Measurements from ENCODE around the gene LYZL1.

LYZL1 gene

DNA sequence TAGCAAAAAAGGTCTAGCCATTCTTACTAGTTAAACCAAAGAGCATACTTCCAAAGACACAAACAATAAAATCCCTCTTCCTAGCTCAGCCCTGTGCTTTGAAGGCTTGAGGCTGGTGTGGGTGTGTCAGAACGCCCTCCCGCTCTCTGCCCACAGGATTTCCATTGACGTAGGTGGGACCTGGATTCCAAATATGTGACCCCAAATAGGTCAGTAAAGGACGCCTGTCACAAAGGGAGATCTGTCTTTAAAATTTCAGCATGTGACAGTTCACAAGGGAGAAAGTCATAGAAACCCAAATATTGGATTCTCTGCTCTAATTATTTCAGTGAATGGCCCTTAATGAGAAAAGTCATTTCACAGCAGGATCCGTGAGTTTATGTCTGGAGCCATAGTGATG, 39.9 kb upstream of the LYZL1 start:
- Histone ChIP-seq H2AFZ (ENCODE audit: low read length) (no peak overlapping the region), H3K79me2 (ENCODE audit: insufficient read depth, low read length) (no peaks in the 10 kb centered on the region), H3F3A (ENCODE audit: insufficient read depth, low read length) (no peaks in the 10 kb centered on the region), H4K20me1 (ENCODE audit: insufficient read depth, low read length) (no peaks in the 10 kb centered on the region), H3K9me3 (ENCODE audit: low read length) (no peaks in the 10 kb centered on the region), H3K4me2 (ENCODE audit: low read length) (no peak overlapping the region), H3K36me3 (ENCODE audit: insufficient read depth, low read length) (no peaks in the 10 kb centered on the region), H3K9me2 (ENCODE audit: low read depth, low read length) (no peaks in the 10 kb centered on the region), H3K9ac (ENCODE audit: low read length) (no peak overlapping the region), H3K27me3 (ENCODE audit: insufficient read depth, low read length) (no peaks in the 10 kb centered on the region), H3K27ac (ENCODE audit: low read depth, low read length, poor library complexity, severe bottlenecking) (no peak overlapping the region), H3K4me1 (ENCODE audit: insufficient read depth, low read length, severe bottlenecking) (no peaks in the 10 kb centered on the region), H3K4me3 (ENCODE audit: low read depth, low read length, poor library complexity, severe bottlenecking) (no peak overlapping the region)
- no peak for TF ChIP-seq EZH2 (IDR thresholded peaks at IDR 0.05; ENCODE audit: borderline replicate concordance, low read length)
- TF ChIP-seq, protein P1, sequence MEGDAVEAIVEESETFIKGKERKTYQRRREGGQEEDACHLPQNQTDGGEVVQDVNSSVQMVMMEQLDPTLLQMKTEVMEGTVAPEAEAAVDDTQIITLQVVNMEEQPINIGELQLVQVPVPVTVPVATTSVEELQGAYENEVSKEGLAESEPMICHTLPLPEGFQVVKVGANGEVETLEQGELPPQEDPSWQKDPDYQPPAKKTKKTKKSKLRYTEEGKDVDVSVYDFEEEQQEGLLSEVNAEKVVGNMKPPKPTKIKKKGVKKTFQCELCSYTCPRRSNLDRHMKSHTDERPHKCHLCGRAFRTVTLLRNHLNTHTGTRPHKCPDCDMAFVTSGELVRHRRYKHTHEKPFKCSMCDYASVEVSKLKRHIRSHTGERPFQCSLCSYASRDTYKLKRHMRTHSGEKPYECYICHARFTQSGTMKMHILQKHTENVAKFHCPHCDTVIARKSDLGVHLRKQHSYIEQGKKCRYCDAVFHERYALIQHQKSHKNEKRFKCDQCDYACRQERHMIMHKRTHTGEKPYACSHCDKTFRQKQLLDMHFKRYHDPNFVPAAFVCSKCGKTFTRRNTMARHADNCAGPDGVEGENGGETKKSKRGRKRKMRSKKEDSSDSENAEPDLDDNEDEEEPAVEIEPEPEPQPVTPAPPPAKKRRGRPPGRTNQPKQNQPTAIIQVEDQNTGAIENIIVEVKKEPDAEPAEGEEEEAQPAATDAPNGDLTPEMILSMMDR (IDR thresholded peaks at IDR 0.05; ENCODE audit: low read length): no peak

DNA sequence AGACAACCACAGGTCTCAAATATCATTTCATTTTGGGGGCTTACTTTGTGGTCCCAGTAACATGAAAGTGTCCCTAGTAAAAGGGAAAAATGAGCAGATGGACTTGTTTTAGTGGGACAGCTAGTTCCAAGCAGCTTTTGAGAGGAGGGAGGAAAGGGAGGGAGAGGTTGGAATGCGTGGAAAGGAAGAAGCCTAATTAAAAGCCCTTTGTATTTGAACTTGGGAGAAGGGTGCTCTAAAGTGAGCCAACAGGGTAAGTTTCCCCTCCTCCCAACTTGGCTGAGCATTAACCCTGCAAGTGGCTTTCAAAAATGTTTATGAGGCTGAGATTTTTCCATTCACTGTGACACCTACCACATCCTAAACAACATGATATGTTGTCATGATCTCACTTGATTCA, 38.8 kb upstream of the LYZL1 start:
- no peaks in the 10 kb centered on the region for H3K9me2 ChIP-seq (ENCODE audit: low read depth, low read length)
- no peaks in the 10 kb centered on the region for H3K79me2 ChIP-seq (ENCODE audit: insufficient read depth, low read length)
- no peak overlapping the region for H3K9ac ChIP-seq (ENCODE audit: low read length)
- H3K27me3 ChIP-seq (ENCODE audit: insufficient read depth, low read length): no peaks in the 10 kb centered on the region
- H2AFZ ChIP-seq (ENCODE audit: low read length): no peak overlapping the region
- no peaks in the 10 kb centered on the region for H3K4me1 ChIP-seq (ENCODE audit: insufficient read depth, low read length, severe bottlenecking)
- no peak overlapping the region for H3K27ac ChIP-seq (ENCODE audit: low read depth, low read length, poor library complexity, severe bottlenecking)
- H3F3A ChIP-seq (ENCODE audit: insufficient read depth, low read length): no peaks in the 10 kb centered on the region
- no peak overlapping the region for H3K4me2 ChIP-seq (ENCODE audit: low read length)
- H3K9me3 ChIP-seq (ENCODE audit: low read length): no peaks in the 10 kb centered on the region
- H4K20me1 ChIP-seq (ENCODE audit: insufficient read depth, low read length): no peaks in the 10 kb centered on the region
- no peaks in the 10 kb centered on the region for H3K36me3 ChIP-seq (ENCODE audit: insufficient read depth, low read length)
- TF ChIP-seq, protein P1 (IDR thresholded peaks at IDR 0.05; ENCODE audit: low read length): no peak
- no peak for TF ChIP-seq EZH2 (IDR thresholded peaks at IDR 0.05; ENCODE audit: borderline replicate concordance, low read length)
- H3K4me3 ChIP-seq (ENCODE audit: low read depth, low read length, poor library complexity, severe bottlenecking): no peak overlapping the region

DNA sequence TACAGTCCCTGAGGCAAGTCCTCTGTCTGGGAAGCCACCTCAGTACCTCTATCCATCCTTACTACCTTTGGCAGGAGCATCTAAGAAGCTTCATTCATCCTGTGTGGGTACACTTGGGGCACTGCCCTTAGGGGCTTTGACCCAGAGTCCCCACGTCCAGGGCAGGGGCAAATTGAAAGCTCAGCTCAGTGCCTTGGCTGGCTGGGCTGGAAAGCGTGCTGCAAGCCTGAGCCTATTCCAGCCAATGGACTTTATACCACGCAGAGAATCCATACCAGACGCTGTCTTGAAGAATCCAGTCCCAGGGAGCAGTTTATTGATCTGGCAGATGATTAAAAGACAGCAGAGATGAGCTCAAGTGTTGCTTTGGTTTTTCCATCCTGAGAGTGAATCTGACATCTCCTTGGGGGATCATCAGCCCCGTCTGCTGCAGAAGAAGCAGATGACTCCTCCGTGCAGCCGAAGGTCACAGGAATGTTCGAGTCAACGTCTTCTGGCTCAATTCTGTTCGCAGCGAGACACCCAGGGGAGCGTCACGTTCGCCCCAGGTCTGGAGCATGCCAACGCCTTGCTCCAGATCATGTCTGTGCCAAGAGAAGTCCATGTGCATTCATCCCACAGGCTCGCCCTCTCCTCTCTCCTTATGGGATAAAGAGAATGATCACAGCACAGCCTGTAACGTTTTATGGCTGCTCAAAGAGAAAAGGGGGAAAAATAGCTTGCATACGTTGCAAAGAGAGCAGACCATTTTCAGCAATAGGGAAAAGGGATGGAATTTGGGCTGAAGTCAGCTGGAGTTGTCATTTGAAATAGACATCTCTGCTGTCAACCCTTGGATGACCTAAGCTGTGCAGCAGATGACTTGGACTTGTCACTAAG, 35.8 kb upstream of the LYZL1 start:
- no peak overlapping the region for H2AFZ ChIP-seq (ENCODE audit: low read length)
- H3K4me3 ChIP-seq (ENCODE audit: low read depth, low read length, poor library complexity, severe bottlenecking): no peak overlapping the region
- H3K27ac ChIP-seq (ENCODE audit: low read depth, low read length, poor library complexity, severe bottlenecking): no peak overlapping the region
- TF ChIP-seq, protein P1 (IDR thresholded peaks at IDR 0.05; ENCODE audit: low read length): no peak
- no peak for TF ChIP-seq EZH2 (IDR thresholded peaks at IDR 0.05; ENCODE audit: borderline replicate concordance, low read length)
- H3K4me2 ChIP-seq (ENCODE audit: low read length): no peak overlapping the region
- no peaks in the 10 kb centered on the region for H3K9me2 ChIP-seq (ENCODE audit: low read depth, low read length)
- H3K9me3 ChIP-seq (ENCODE audit: low read length): no peaks in the 10 kb centered on the region
- H3K4me1 ChIP-seq (ENCODE audit: insufficient read depth, low read length, severe bottlenecking): no peaks in the 10 kb centered on the region
- no peaks in the 10 kb centered on the region for H3F3A ChIP-seq (ENCODE audit: insufficient read depth, low read length)
- H3K9ac ChIP-seq (ENCODE audit: low read length): no peak overlapping the region
- no peaks in the 10 kb centered on the region for H3K36me3 ChIP-seq (ENCODE audit: insufficient read depth, low read length)
- no peaks in the 10 kb centered on the region for H3K79me2 ChIP-seq (ENCODE audit: insufficient read depth, low read length)
- H3K27me3 ChIP-seq (ENCODE audit: insufficient read depth, low read length): no peaks in the 10 kb centered on the region
- no peaks in the 10 kb centered on the region for H4K20me1 ChIP-seq (ENCODE audit: insufficient read depth, low read length)
